Tibial nerve (tissue), 4 donors: Measurements from ENCODE around the gene IQSEC1. TPM values are rescaled to one million over a fixed set of nuclear protein-coding genes. Genes with fewer than 3 reads are reported as not detected.

Source experiments
- DNase-seq, 2 donors: peaks; one replicate each; pipeline ENCODE4 v3.0.0-alpha.2; 2019; ENCODE audit warnings: low spot score in 2 of 2
- H3K27ac ChIP-seq, 4 donors: fragments of 200-600 bp; sonication (generic) in 3 of 4; one replicate each; pipeline ENCODE4 v1.5.1; 2017 to 2019; ENCODE audit warnings: mild to moderate bottlenecking in 1 of 4
- H3K27me3 ChIP-seq, 2 donors: fragments of 200-600 bp; sonication (generic) in 1 of 2; one replicate each; pipeline versions ENCODE4 v1.5.1 to v1.6.0; 2017 to 2019
- H3K36me3 ChIP-seq, 3 donors: fragments of 200-600 bp; sonication (generic); one replicate each; pipeline ENCODE4 v1.5.1; 2018 to 2019
- H3K4me1 ChIP-seq, 4 donors: fragments of 200-600 bp; sonication (generic) in 3 of 4; one replicate each; pipeline ENCODE4 v1.5.1; 2017 to 2019
- H3K4me3 ChIP-seq, 4 donors: fragments of 200-600 bp; sonication (generic) in 3 of 4; one replicate each; pipeline ENCODE4 v1.5.1; 2017 to 2019; ENCODE audit warnings: mild to moderate bottlenecking in 1 of 4, moderate library complexity in 1 of 4
- H3K9me3 ChIP-seq, 4 donors: fragments of 200-600 bp; sonication (generic) in 3 of 4; one replicate each; pipeline ENCODE4 v1.5.1; 2017 to 2019
- EP300 ChIP-seq, 2 donors: sonication (generic); formaldehyde crosslinking; IDR thresholded peaks; one replicate each; pipeline ENCODE4 v1.6.1; 2017; ENCODE audit warnings: antibody characterized with exemption in 2 of 2, mild to moderate bottlenecking in 1 of 2
- POLR2A ChIP-seq, 2 donors: fragments of 450-650 bp; IDR thresholded peaks; one replicate each; pipeline ENCODE4 v1.6.1; 2017; ENCODE audit warnings: antibody characterized with exemption in 2 of 2, mild to moderate bottlenecking in 2 of 2, moderate library complexity in 2 of 2
- WGBS, 2 donors: methylation state at CpG; one replicate each; pipeline ENCODE4 v1.1.5; 2018; 5-methylcytosine and 5-hydroxymethylcytosine counted together
- total RNA-seq, 4 donors: library from RNA; depleted of rRNA; stranded (reverse); fragments of >200 nt; gene quantifications; one replicate each; pipeline ENCODE4 v1.1.0, GENCODE V29; 2016
- TF ChIP-seq, protein P1 (sequence below), 5 experiments: fragments of 200-600 bp in 3 of 5; fragments of 450-650 bp in 2 of 5; sonication (generic) in 3 of 5; IDR thresholded peaks; one replicate each; pipeline ENCODE4 v1.5.1; 2016 to 2019; ENCODE audit warnings: antibody characterized with exemption in 5 of 5, mild to moderate bottlenecking in 3 of 5, moderate library complexity in 2 of 5

Gene IQSEC1
- total RNA-seq, 4 donors from 2014 or later, result 58.2 to 77.5 (median 68.6) TPM

- no peak overlapping the region for H3K4me3 ChIP-seq
- H3K36me3 ChIP-seq, result no peaks in the 10 kb centered on the region
- DNase-seq, result no peak
- TF ChIP-seq, protein P1, sequence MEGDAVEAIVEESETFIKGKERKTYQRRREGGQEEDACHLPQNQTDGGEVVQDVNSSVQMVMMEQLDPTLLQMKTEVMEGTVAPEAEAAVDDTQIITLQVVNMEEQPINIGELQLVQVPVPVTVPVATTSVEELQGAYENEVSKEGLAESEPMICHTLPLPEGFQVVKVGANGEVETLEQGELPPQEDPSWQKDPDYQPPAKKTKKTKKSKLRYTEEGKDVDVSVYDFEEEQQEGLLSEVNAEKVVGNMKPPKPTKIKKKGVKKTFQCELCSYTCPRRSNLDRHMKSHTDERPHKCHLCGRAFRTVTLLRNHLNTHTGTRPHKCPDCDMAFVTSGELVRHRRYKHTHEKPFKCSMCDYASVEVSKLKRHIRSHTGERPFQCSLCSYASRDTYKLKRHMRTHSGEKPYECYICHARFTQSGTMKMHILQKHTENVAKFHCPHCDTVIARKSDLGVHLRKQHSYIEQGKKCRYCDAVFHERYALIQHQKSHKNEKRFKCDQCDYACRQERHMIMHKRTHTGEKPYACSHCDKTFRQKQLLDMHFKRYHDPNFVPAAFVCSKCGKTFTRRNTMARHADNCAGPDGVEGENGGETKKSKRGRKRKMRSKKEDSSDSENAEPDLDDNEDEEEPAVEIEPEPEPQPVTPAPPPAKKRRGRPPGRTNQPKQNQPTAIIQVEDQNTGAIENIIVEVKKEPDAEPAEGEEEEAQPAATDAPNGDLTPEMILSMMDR (IDR thresholded peaks at IDR 0.05), result no peak
- no peak for TF ChIP-seq POLR2A (IDR thresholded peaks at IDR 0.05)
- no peak for TF ChIP-seq EP300 (IDR thresholded peaks at IDR 0.05)
- H3K27ac ChIP-seq, result no peak overlapping the region
- no peaks in the 10 kb centered on the region for H3K27me3 ChIP-seq
- no peaks in the 10 kb centered on the region for H3K9me3 ChIP-seq
- H3K4me1 ChIP-seq, result peaks cover 0 to 7% (median 0%) of the 10 kb centered on the region in 4 donors
- WGBS, 2 donors, result 68 to 70% methylated on average over 24 to 27 of the region's 31 CpGs
These were observed 18.6 kb downstream of the IQSEC1 start for GRCh38 chr3:13054341-13055285.

DNA sequence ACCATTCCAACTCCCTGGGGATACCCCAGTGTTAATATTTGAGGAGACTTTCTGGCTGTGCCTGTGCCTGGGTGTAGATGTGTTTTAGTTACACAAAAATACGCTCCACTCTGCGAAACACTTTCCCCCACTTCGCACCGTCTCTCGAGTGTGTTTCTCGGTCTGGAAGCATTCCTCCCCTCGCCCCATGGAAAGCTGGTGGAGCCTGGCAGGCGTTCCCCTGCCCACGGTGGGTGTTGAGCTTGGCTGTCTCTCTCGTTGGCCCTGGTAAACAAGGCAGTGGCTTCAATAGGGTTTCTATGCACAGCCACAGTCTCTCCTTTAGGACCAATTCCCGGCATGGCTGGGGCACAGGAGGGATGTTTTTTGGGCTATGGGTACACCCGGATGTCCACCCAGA, 19.3 kb downstream of the IQSEC1 start:
- Histone ChIP-seq H3K4me1 (peaks cover 0 to 7% (median 0%) of the 10 kb centered on the region in 4 donors), H3K27me3 (no peaks in the 10 kb centered on the region), H3K36me3 (no peaks in the 10 kb centered on the region), H3K4me3 (no peak overlapping the region), H3K27ac (peak overlapping the region in 1 of 4 donors; percentile 2), H3K9me3 (no peaks in the 10 kb centered on the region)
- TF ChIP-seq POLR2A (IDR thresholded peaks at IDR 0.05) (no peak), EP300 (IDR thresholded peaks at IDR 0.05) (no peak)
- TF ChIP-seq, protein P1 (IDR thresholded peaks at IDR 0.05), result no peak
- no peak for DNase-seq
- WGBS, 2 donors, result 62 to 71% methylated on average over 11 to 12 of the region's 12 CpGs

DNA sequence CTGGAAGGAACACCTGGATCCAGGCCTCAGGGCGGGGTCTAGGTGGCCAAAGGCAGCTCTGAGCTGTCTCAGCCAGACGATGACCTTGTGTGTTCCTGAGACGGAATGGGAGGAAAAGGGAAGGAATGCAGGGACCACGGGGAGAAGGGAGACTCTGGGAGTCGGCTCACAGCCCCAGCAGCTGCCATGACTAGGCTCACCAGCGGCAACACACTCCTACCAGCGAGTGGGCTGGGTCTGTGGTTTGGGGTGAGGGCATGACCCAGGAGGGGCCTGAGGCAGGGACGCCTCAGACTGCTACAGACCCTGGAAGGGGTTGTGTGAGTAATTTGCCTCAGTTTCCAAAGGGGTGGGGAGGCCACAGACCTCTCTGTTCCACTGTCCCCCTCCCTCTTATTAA, 19.8 kb downstream of the IQSEC1 start:
- H3K9me3 ChIP-seq, result no peaks in the 10 kb centered on the region
- WGBS, 2 donors, result 46 to 56% methylated on average over 7 to 8 of the region's 8 CpGs
- no peaks in the 10 kb centered on the region for H3K36me3 ChIP-seq
- TF ChIP-seq POLR2A (IDR thresholded peaks at IDR 0.05) (no peak), EP300 (IDR thresholded peaks at IDR 0.05) (no peak)
- TF ChIP-seq, protein P1 (IDR thresholded peaks at IDR 0.05), result no peak
- no peak for DNase-seq
- no peak overlapping the region for H3K4me3 ChIP-seq
- H3K4me1 ChIP-seq, result peaks cover 0 to 7% (median 0%) of the 10 kb centered on the region in 4 donors
- H3K27ac ChIP-seq, result no peak overlapping the region
- H3K27me3 ChIP-seq, result no peaks in the 10 kb centered on the region

- DNase-seq, result no peak
- 91% methylated on average over 16 of the region's 16 CpGs for WGBS, 2 donors
- peaks cover 0 to 7% (median 0%) of the 10 kb centered on the region in 4 donors for H3K4me1 ChIP-seq
These were observed 20.9 kb downstream of the IQSEC1 start for GRCh38 chr3:13052191-13052820.

More at GRCh38 chr3:13052191-13052820, 20.9 kb downstream of the IQSEC1 start:
- Histone ChIP-seq H3K27ac (no peak overlapping the region), H3K36me3 (no peaks in the 10 kb centered on the region), H3K4me3 (no peak overlapping the region), H3K27me3 (no peaks in the 10 kb centered on the region), H3K9me3 (no peaks in the 10 kb centered on the region)
- TF ChIP-seq EP300 (IDR thresholded peaks at IDR 0.05) (no peak), POLR2A (IDR thresholded peaks at IDR 0.05) (no peak)
- TF ChIP-seq, protein P1 (IDR thresholded peaks at IDR 0.05), result no peak
